HUES48 (cell line): ENCODE data around the gene MCM5.

ENCODE experiments used
- H3K27ac ChIP-seq: one replicate; pipeline ENCODE4 v1.7.0; 2013; ENCODE audit warnings: low read depth, low read length, inconsistent platforms
- H3K27me3 ChIP-seq: 2 replicates; pipeline ENCODE4 v1.6.1; 2013; ENCODE audit warnings: mild to moderate bottlenecking, low read length; ENCODE audit not compliant: control insufficient read depth, insufficient read depth
- H3K36me3 ChIP-seq: 2 replicates; pipeline ENCODE4 v1.6.1; 2013; ENCODE audit warnings: low read length; ENCODE audit not compliant: control insufficient read depth, insufficient read depth
- H3K4me1 ChIP-seq: 2 replicates; pipeline ENCODE4 v1.6.1; 2013; ENCODE audit warnings: mild to moderate bottlenecking, low read length; ENCODE audit not compliant: control insufficient read depth, insufficient read depth
- H3K4me3 ChIP-seq: 2 replicates; pipeline ENCODE4 v1.5.1; 2013; ENCODE audit warnings: mild to moderate bottlenecking, low read depth, low read length
- H3K9ac ChIP-seq: 2 replicates; pipeline ENCODE4 v1.6.1; 2013; ENCODE audit warnings: mild to moderate bottlenecking, low read depth, low read length, moderate library complexity
- H3K9me3 ChIP-seq: 2 replicates; pipeline ENCODE4 v1.6.1; 2013; ENCODE audit warnings: low read length; ENCODE audit not compliant: control insufficient read depth, insufficient read depth

Gene MCM5

DNA sequence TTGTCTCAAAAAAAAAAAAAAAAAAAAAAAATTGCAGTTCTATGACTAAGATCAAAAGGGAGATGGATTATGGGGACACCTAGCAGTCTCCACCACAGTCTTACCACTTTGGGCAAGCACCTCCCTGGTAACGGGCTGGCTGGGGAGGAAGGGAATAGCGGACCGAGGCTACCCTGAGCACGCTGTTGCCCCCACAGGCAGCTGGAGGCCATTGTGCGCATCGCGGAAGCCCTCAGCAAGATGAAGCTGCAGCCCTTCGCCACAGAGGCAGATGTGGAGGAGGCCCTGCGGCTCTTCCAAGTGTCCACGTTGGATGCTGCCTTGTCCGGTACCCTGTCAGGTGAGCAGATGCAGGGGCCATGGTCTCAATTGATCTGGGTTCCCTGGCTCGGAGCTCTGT is 21.2 kb downstream of the MCM5 start:
- no peaks in the 10 kb centered on the region for H3K27me3 ChIP-seq
- H3K36me3 ChIP-seq, result peaks cover 98% of the 10 kb centered on the region
- H3K4me3 ChIP-seq, result no peak overlapping the region
- H3K9ac ChIP-seq, result no peak overlapping the region
- H3K27ac ChIP-seq, result no peak overlapping the region
- no peaks in the 10 kb centered on the region for H3K9me3 ChIP-seq
- peaks cover 9% of the 10 kb centered on the region for H3K4me1 ChIP-seq

GRCh38 chr22:35422145-35422544 is 22.2 kb downstream of the MCM5 start:
- H3K4me1 ChIP-seq, result peaks cover 19% of the 10 kb centered on the region
- no peak overlapping the region for H3K9ac ChIP-seq
- H3K36me3 ChIP-seq, result peaks cover 97% of the 10 kb centered on the region
- no peaks in the 10 kb centered on the region for H3K9me3 ChIP-seq
- H3K27me3 ChIP-seq, result no peaks in the 10 kb centered on the region
- no peak overlapping the region for H3K4me3 ChIP-seq
- no peak overlapping the region for H3K27ac ChIP-seq

DNA sequence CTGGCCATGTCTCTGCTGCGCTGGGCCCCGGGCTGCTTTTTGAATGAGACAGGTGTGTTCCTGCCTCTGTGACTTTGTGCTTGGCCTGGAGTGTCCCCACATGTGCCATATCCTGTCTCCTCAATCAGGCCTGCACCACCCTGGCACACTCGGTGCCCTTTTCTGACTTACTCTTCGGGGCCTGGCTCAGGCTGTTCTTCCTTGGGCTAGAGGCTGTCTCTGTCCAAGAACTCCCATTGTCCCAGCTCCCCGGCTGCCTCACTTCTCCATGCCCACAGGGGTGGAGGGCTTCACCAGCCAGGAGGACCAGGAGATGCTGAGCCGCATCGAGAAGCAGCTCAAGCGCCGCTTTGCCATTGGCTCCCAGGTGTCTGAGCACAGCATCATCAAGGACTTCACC is 23.0 kb downstream of the MCM5 start:
- H3K4me1 ChIP-seq, result peaks cover 20% of the 10 kb centered on the region
- peaks cover 96% of the 10 kb centered on the region for H3K36me3 ChIP-seq
- H3K4me3 ChIP-seq, result no peak overlapping the region
- no peak overlapping the region for H3K27ac ChIP-seq
- H3K9me3 ChIP-seq, result no peaks in the 10 kb centered on the region
- H3K27me3 ChIP-seq, result no peaks in the 10 kb centered on the region
- H3K9ac ChIP-seq, result no peak overlapping the region

- peaks cover 91% of the 10 kb centered on the region for H3K36me3 ChIP-seq
Measured at GRCh38 chr22:35424081-35424480, 24.1 kb downstream of the MCM5 start.

GRCh38 chr22:35424761-35425160 is 24.8 kb downstream of the MCM5 start:
- Histone ChIP-seq H3K9ac (no peak overlapping the region), H3K27me3 (no peaks in the 10 kb centered on the region), H3K27ac (no peak overlapping the region), H3K4me1 (peaks cover 20% of the 10 kb centered on the region), H3K9me3 (no peaks in the 10 kb centered on the region), H3K4me3 (no peak overlapping the region), H3K36me3 (peaks cover 84% of the 10 kb centered on the region)

More at GRCh38 chr22:35424081-35424480, 24.1 kb downstream of the MCM5 start:
- Histone ChIP-seq H3K27me3 (no peaks in the 10 kb centered on the region), H3K4me3 (no peak overlapping the region), H3K9me3 (no peaks in the 10 kb centered on the region), H3K4me1 (peaks cover 20% of the 10 kb centered on the region), H3K27ac (no peak overlapping the region), H3K9ac (no peak overlapping the region)

DNA sequence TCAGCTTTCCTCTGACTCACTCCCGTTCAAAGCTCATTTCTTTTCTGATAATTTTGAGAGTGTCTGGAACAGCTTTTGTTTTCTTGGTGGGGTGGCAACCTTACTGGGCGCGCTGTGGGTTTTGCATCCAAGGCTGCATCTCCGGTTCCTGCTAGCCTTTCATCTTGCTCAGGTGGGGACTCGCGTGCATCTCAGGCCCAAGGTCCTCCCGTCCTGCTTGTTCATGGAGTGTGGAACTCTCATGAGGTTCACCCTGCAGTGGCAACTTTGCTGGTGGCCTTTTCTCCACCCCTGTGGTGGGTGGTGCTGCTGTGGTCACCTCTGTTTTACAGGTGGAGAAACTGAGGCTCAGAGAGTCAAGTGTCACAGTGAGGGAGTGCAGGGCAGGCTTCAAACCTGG is 25.6 kb downstream of the MCM5 start:
- Histone ChIP-seq H3K4me3 (no peak overlapping the region), H3K27me3 (no peaks in the 10 kb centered on the region), H3K36me3 (peaks cover 76% of the 10 kb centered on the region), H3K9ac (no peak overlapping the region; the same call in 1 of the 2 replicates), H3K9me3 (no peaks in the 10 kb centered on the region), H3K4me1 (peaks cover 20% of the 10 kb centered on the region), H3K27ac (peak overlapping the region; percentile 74)

GRCh38 chr22:35425971-35426800 is 26.2 kb downstream of the MCM5 start:
- Histone ChIP-seq H3K9me3 (no peaks in the 10 kb centered on the region), H3K27me3 (no peaks in the 10 kb centered on the region), H3K4me3 (no peak overlapping the region), H3K27ac (peak overlapping the region; percentile 74), H3K36me3 (peaks cover 73% of the 10 kb centered on the region), H3K4me1 (peaks cover 23% of the 10 kb centered on the region), H3K9ac (0 out of 2 replicates have a peak overlapping the region, but pooled peaks have one; percentile 1)

- no peak overlapping the region for H3K9ac ChIP-seq
- H3K27me3 ChIP-seq, result no peaks in the 10 kb centered on the region
- H3K9me3 ChIP-seq, result no peaks in the 10 kb centered on the region
- peaks cover 73% of the 10 kb centered on the region for H3K36me3 ChIP-seq
- H3K4me3 ChIP-seq, result no peak overlapping the region
- peak overlapping the region; percentile 74 for H3K27ac ChIP-seq
- H3K4me1 ChIP-seq, result peaks cover 24% of the 10 kb centered on the region
Measured at GRCh38 chr22:35426801-35427140, 26.8 kb downstream of the MCM5 start.

GRCh38 chr22:35430897-35431322 is 31.0 kb downstream of the MCM5 start:
- Histone ChIP-seq H3K4me1 (peaks cover 17% of the 10 kb centered on the region), H3K4me3 (no peak overlapping the region), H3K36me3 (peaks cover 60% of the 10 kb centered on the region), H3K27me3 (no peaks in the 10 kb centered on the region), H3K27ac (no peak overlapping the region), H3K9me3 (no peaks in the 10 kb centered on the region; the same call in 1 of the 2 replicates), H3K9ac (no peak overlapping the region)

DNA sequence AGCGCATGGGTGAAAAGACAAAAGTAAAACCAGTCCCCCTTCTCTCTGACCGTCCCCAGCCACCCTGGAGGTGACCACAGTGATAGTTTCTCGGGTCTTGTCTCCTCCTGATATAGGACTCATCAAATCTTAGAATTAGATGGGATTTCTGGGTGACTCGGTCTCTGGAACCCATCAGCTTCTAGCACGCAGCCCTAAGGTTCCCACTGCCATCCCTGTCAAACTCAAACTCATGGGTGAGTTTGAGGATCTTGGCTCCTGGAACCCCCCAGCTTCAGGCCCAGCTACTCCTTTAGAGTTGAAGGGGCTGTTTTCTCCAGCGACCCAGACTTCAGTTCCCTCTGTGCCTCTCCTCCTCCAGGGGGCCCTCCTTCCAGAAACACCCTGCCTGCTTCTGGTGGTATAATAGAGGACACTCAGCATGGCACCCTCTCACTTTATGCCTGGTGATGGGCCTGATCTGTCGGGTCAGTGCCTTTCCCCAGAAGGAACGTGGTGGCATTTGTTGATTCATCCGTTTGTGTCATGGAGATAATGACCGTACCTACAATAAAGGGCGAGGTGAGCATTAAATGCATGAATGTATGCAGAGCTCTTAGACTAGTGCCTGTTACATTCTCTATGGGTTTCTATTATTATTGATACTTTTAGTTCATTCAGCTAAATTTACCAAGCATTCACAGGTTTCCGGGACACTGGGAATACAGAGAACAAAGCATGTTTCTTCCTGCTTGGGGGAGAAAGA is 31.7 kb downstream of the MCM5 start:
- Histone ChIP-seq H3K4me1 (peaks cover 10% of the 10 kb centered on the region), H3K27ac (no peak overlapping the region), H3K36me3 (peaks cover 54% of the 10 kb centered on the region), H3K9me3 (no peaks in the 10 kb centered on the region; the same call in 1 of the 2 replicates), H3K27me3 (no peaks in the 10 kb centered on the region), H3K4me3 (no peak overlapping the region), H3K9ac (no peak overlapping the region)
